NCI-H510A treated with DMSO at 0.1 percent for 48 hours (cell line): ENCODE results near the gene LRMDA.

Source experiments
- DNase-seq: peaks from one replicate; lab custom pipeline; 2025; lab: John Stamatoyannopoulos, UW

The LRMDA gene

GRCh38 chr10:76338187-76338586, 906.8 kb downstream of the LRMDA start:
- no peak for DNase-seq

DNA sequence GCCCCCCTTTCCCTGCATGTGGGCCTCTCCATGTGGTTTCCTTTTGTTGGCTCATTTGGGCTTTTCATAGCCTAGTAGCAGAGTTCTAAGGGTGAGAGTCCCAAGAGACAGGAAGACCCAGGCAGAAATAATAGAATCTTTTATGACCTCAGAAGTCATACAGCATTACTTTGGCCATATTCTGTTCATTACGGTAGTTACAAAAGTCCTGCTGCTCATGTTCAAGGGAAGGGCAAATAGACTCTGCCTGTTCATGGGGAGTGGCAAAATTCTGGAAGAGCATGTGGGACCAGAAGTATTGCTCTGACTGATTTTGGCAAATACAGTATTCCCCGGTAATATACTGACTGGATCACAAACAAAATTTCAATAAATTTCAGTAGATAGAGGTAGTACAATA, 910.3 kb downstream of the LRMDA start:
- no peak for DNase-seq

DNA sequence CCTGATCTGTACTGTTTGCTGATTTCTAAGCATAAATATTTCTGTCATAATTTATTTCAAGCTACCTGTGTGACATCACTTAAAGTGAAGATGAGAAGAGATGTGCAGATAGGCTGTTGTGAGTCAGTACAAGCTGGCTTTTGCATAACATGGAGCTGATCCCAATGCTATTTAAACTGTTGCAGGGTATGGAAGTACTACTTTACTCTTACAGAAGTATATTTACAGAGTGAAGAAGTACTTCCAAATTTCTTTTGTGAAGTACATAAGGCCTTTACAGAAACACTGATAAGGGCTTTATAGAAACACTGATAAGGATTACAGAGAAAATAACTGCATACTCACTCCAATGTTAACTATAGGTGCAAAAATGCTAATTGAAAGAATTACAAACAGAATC, 911.6 kb downstream of the LRMDA start:
- DNase-seq = no peak

DNA sequence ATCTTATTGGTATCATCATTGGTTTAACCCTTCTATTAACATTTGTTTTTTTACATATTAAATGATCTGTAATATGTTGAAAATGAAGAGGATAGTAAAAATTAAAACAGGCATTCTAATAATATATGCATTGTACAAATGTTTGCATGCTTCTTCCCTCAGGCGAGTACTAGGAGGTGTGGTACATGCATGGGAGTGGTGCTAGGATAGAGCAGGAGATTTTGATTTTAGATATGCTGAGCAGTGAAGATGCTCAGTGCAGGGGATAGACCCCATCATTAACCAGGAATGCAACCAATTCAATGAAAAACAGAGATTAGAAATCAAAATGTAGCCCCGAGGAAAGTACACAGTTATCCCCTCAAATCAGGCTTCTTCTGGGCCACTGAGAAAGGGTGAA, 916.4 kb downstream of the LRMDA start:
- DNase-seq = no peak

- DNase-seq = no peak
These were observed 919.2 kb downstream of the LRMDA start for GRCh38 chr10:76350583-76350982.

GRCh38 chr10:76352300-76352699, 920.9 kb downstream of the LRMDA start:
- no peak for DNase-seq

GRCh38 chr10:76353237-76353851, 921.9 kb downstream of the LRMDA start:
- no peak for DNase-seq

DNA sequence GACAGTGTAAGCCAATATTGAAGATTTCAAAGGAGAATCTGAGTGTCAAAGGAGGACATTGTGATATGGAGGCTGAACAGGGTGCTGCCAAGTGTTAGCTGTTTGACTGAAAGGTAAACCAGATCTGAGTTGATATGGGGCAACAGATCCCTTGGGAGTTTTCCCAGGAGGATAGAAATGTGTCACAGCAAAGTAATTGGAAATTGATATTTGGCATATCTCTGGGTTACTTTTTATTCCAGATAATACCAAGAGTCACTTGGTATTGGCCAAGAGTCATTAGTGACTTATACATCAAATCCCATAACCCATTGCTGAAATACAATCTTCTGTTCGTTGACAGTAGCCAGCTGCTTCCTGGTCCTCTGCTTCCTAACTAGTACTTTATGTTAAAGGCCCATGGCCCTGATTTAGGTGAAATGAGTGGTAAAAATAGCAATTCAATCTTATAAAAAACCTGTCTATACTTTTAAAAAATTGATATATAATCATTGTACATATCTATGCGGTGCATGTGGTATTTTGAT, 922.9 kb downstream of the LRMDA start:
- DNase-seq = peak; percentile 16

GRCh38 chr10:76354921-76355320, 923.5 kb downstream of the LRMDA start:
- DNase-seq = no peak

GRCh38 chr10:76356557-76356956, 925.1 kb downstream of the LRMDA start:
- no peak for DNase-seq

GRCh38 chr10:76357726-76358415, 926.4 kb downstream of the LRMDA start:
- peak; percentile 77 for DNase-seq

- DNase-seq = no peak
These were observed 927.4 kb downstream of the LRMDA start for GRCh38 chr10:76358743-76359395.

GRCh38 chr10:76375761-76376160, 944.3 kb downstream of the LRMDA start:
- no peak for DNase-seq

- no peak for DNase-seq
These were observed 951.0 kb downstream of the LRMDA start for GRCh38 chr10:76382381-76382851.

- DNase-seq = no peak
These were observed 957.0 kb downstream of the LRMDA start for GRCh38 chr10:76388321-76389023.

DNA sequence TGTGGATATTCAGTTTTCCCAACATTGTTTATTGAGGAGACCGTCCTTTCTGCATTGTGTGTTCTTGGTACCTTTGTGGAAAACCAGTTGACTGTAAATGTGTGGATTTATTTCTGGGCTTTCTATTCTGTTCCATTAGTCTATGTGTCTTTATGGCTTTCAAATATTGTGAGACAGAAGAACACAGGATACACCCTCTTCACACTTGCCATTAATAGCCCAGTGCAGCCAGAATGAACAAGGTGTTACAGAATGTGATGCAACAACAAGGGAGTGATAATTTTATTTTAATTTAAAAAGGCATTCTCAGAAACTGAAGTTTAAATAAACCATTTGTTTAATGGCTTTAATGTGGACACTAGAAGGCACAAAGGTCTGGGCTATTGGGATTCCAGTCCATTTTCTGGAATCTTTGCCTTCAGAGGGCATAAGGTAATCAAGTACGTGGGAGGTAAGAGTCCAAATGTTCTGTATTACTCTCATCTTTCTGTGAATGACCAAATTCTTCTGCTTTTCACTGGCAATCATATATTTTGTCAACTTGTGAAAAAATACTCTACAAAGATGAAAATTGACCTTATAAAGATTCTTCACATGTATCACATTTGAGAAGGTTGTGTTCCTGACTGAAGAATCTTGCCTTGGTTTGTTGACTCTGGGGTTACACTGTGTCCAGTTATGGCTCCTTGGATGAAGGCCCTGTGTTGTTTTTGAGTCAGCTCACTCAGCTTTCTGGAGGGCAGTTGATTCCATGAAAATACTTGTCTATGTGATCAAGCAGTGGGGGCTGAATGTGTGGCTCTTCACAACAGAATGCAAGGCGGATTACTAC, 962.7 kb downstream of the LRMDA start:
- no peak for DNase-seq

GRCh38 chr10:76394707-76395042, 963.3 kb downstream of the LRMDA start:
- DNase-seq = no peak

DNA sequence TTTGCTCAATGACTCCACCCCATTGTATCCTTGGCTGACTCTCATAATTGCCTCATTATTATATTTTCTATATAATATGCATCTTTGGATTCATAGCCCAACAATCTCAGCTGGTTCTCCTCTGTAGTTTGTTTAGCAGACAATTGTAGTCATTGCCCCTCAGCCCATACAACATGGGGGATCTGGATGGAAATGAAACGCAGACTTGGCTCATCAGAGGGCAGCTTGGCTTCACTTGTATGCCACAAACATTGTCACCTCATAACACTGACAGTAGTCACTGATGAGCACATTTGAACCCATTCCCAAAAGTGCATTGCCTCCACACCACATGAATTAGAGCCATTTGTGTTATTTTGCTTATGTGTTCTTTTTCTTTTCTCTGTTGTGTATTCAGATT, 963.8 kb downstream of the LRMDA start:
- no peak for DNase-seq

- no peak for DNase-seq
These were observed 964.7 kb downstream of the LRMDA start for GRCh38 chr10:76396134-76396533.

GRCh38 chr10:76397181-76398042, 966.0 kb downstream of the LRMDA start:
- DNase-seq = no peak
